ENCODE results near the gene CLSTN3. TPM values are rescaled to one million over a fixed set of nuclear protein-coding genes. Genes with fewer than 3 reads are reported as not detected.

CLSTN3 gene
- polyA plus RNA-seq, 2 of the 4 experiments (the other 2 are of a cell fraction): 17.4 to 24.9 TPM

DNA sequence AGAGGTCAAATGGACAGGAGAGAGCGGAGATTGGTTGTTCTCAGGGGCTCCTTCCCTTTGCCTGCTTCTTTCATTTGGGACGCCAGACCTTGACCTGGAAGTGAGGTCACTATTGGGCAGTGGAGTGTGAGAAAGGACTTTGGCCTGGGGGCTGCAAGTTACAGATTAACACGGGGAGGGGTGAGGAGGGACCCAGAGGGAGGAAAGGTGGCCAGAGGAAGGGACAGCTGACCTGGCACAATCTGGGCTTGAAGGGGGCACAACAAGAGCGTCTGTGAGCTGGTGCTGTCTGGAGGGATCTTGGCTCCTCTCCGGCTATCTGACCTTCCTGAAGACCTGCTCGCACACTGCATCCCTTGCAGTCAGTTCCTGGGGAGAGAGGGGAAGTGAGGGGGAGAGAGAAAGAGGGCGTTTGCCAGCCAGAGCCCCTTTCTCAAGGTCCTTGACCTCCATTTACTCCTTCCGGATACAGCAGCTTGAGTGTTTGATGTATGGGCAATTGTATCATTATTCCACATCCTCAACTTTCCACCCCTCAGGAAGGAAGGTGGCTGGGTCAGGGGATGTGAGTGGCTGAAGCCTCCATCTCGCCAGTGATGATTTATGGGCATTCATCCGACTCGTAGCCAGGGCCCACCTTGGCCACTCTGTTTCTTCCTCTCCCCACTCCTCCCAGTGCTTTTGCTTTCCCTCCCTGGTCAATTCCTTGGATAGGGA, 6.2 kb upstream of the CLSTN3 start:
- TF ChIP-seq EHF (CRISPR knock-in tag; IDR thresholded peaks at IDR 0.05): no peak
- TF ChIP-seq RNF2 (IDR thresholded peaks at IDR 0.05; ENCODE audit: borderline replicate concordance, low read depth): no peak
- TF ChIP-seq, protein P1, sequence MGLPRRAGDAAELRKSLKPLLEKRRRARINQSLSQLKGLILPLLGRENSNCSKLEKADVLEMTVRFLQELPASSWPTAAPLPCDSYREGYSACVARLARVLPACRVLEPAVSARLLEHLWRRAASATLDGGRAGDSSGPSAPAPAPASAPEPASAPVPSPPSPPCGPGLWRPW (IDR thresholded peaks at IDR 0.05): no peak
- no peak for TF ChIP-seq MAFK (IDR thresholded peaks at IDR 0.05; ENCODE audit: partially characterized antibody)
- no peak for TF ChIP-seq HOXB13 (CRISPR knock-in tag; IDR thresholded peaks at IDR 0.05; ENCODE audit: low read depth)
- no peak for TF ChIP-seq PHF8 (IDR thresholded peaks at IDR 0.05; ENCODE audit: borderline replicate concordance, low read depth)
- no peak for TF ChIP-seq BCL3 (IDR thresholded peaks at IDR 0.05)
- no peak for TF ChIP-seq FOSL2 (IDR thresholded peaks at IDR 0.05)
- TF ChIP-seq FOSL2 (CRISPR knock-in tag; IDR thresholded peaks at IDR 0.05): no peak
- Histone ChIP-seq H3K27ac (no peak overlapping the region), H3K4me3 (no peak overlapping the region), H3K4me2 (no peak overlapping the region), H3K4me1 (no peaks in the 10 kb centered on the region), H3K9me3 (no peaks in the 10 kb centered on the region)
- DNase-seq (ENCODE audit: low read depth in 1 of 2, low spot score in 1 of 2) (no peak), FAIRE-seq (no peak), ATAC-seq (no peak)
- ChIA-PET CTCF (interaction anchor here (1.3 to 5.8 kb wide), 8 partner anchors 11 to 64 kb away, joined by 3 to 35 read pairs (median 6); partner anchors contain the start of genes C1RL and C1S), POLR2A (no interaction called here)
- 87% methylated on average over 11 of the region's 11 CpGs for WGBS (ENCODE audit: missing lambda C conversion rate)

DNA sequence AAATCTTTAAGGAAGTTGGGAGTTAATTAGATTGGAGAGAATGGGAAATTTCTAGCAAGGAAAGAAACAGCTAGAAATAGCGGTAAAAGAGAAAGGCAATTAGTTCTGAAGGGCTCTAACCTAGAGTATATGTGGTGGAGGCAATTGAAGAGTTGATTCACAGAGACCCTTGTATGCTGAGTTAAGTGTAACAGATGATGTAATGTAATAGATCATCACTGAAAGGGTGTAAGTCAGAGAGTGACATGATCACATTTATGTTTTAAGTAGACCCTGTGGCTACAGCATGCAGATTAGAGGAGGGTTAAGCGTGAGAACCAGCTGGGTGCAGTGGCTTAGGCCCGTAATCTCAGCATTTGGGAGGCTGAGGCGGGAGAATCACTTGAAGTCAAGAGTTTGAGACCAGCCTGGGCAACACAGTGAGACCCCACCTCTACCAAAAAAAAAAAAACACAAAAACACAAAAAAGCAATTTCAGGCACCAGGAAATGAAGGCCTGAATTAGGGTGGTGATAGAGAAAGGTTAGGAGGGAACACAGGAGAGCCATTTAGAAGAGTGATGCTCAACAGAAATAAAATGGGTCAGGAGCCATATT, 4.4 kb upstream of the CLSTN3 start:
- H3K4me1 ChIP-seq: no peaks in the 10 kb centered on the region
- ChIA-PET CTCF (interaction anchor here (0.8 to 5.8 kb wide), 11 partner anchors 12 to 65 kb away, joined by 3 to 35 read pairs (median 4); partner anchors contain the start of genes C1RL and C1S), POLR2A (no interaction called here)
- no peaks in the 10 kb centered on the region for H3K9me3 ChIP-seq
- FAIRE-seq (no peak), DNase-seq (ENCODE audit: low read depth in 1 of 2, low spot score in 1 of 2) (no peak), ATAC-seq (no peak)
- H3K27ac ChIP-seq: no peak overlapping the region
- H3K4me2 ChIP-seq: no peak overlapping the region
- H3K4me3 ChIP-seq: no peak overlapping the region
- no peak for TF ChIP-seq ZNF302 (CRISPR knock-in tag; IDR thresholded peaks at IDR 0.05)
- TF ChIP-seq CBX8 (IDR thresholded peaks at IDR 0.05): no peak
- TF ChIP-seq MAZ (IDR thresholded peaks at IDR 0.05; ENCODE audit: borderline replicate concordance, low read depth, low read length): no peak
- TF ChIP-seq POLR2AphosphoS2 (conservative IDR thresholded peaks at IDR 0.05; ENCODE audit: low read length): no peak
- TF ChIP-seq FOSB (CRISPR knock-in tag; IDR thresholded peaks at IDR 0.05): no peak
- TF ChIP-seq RAD21 (conservative IDR thresholded peaks at IDR 0.05 in 1 of 2, IDR thresholded peaks at IDR 0.05 in 1 of 2): no peak
- TF ChIP-seq EHF (CRISPR knock-in tag; IDR thresholded peaks at IDR 0.05): no peak
- no peak for TF ChIP-seq HOXA7 (CRISPR knock-in tag; IDR thresholded peaks at IDR 0.05)
- WGBS (ENCODE audit: missing lambda C conversion rate): 69% methylated on average over 4 of the region's 4 CpGs

GRCh38 chr12:7127916-7128626, 2.1 kb upstream of the CLSTN3 start:
- DNase-seq (ENCODE audit: low read depth in 1 of 2, low spot score in 1 of 2): no peak
- H3K9me3 ChIP-seq: no peaks in the 10 kb centered on the region
- no peak overlapping the region for H3K4me3 ChIP-seq
- 93% methylated on average over 17 of the region's 17 CpGs for WGBS (ENCODE audit: missing lambda C conversion rate)
- H3K4me1 ChIP-seq: no peaks in the 10 kb centered on the region
- POLR2A ChIA-PET: no interaction called here
- ATAC-seq: no peak; a peak in 1 of 6 replicates
- no peak for FAIRE-seq
- H3K27ac ChIP-seq: no peak overlapping the region
- CTCF ChIA-PET: interaction anchor here (2.2 kb wide), 1 partner anchor 15 kb away, joined by 7 read pairs; no protein-coding TSS in a partner anchor
- no peak overlapping the region for H3K4me2 ChIP-seq
- TF ChIP-seq, protein P1 (IDR thresholded peaks at IDR 0.05): no peak
- no peak for TF ChIP-seq HOXB5 (CRISPR knock-in tag; IDR thresholded peaks at IDR 0.05)
- no peak for TF ChIP-seq REST (IDR thresholded peaks at IDR 0.05)
- TF ChIP-seq ZC3H11A (IDR thresholded peaks at IDR 0.05): no peak
- TF ChIP-seq, protein P2, sequence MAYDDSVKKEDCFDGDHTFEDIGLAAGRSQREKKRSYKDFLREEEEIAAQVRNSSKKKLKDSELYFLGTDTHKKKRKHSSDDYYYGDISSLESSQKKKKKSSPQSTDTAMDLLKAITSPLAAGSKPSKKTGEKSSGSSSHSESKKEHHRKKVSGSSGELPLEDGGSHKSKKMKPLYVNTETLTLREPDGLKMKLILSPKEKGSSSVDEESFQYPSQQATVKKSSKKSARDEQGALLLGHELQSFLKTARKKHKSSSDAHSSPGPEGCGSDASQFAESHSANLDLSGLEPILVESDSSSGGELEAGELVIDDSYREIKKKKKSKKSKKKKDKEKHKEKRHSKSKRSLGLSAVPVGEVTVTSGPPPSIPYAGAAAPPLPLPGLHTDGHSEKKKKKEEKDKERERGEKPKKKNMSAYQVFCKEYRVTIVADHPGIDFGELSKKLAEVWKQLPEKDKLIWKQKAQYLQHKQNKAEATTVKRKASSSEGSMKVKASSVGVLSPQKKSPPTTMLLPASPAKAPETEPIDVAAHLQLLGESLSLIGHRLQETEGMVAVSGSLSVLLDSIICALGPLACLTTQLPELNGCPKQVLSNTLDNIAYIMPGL (CRISPR knock-in tag; IDR thresholded peaks at IDR 0.05; ENCODE audit: borderline replicate concordance): no peak
- no peak for TF ChIP-seq RNF2 (IDR thresholded peaks at IDR 0.05; ENCODE audit: borderline replicate concordance, low read depth)
- no peak for TF ChIP-seq POLR2AphosphoS2 (conservative IDR thresholded peaks at IDR 0.05; ENCODE audit: low read length)
- TF ChIP-seq EHF (CRISPR knock-in tag; IDR thresholded peaks at IDR 0.05): no peak
- no peak for TF ChIP-seq RCOR1 (IDR thresholded peaks at IDR 0.05; ENCODE audit: low read depth, low read length)
- TF ChIP-seq E2F6 (IDR thresholded peaks at IDR 0.05; ENCODE audit: borderline replicate concordance, low read depth): no peak
